Activated T-cell treated with anti-CD3 and anti-CD28 coated beads, Interleukin-2, amount 50 U/mL, for 24 hours (primary cell): Measurements from ENCODE around the gene PAX3.

Experiments
- DNase-seq: peaks from one replicate; pipeline ENCODE4 v3.0.0-alpha.2; 2020
- H3K27ac Mint-ChIP-seq: 2 replicates; pipeline ENCODE4 v1.8.0; 2020; ENCODE audit warnings: mild to moderate bottlenecking, mixed read lengths
- H3K27me3 Mint-ChIP-seq: 2 replicates; pipeline ENCODE4 v1.8.0; 2020; ENCODE audit warnings: mixed read lengths
- H3K36me3 Mint-ChIP-seq: 2 replicates; pipeline ENCODE4 v1.8.0; 2020; ENCODE audit warnings: low read depth, mixed read lengths
- H3K4me1 Mint-ChIP-seq: 2 replicates; pipeline ENCODE4 v1.8.0; 2020; ENCODE audit warnings: low read depth, mixed read lengths
- H3K4me3 Mint-ChIP-seq: 2 replicates; pipeline ENCODE4 v1.8.0; 2020; ENCODE audit warnings: mild to moderate bottlenecking, moderate library complexity, mixed read lengths
- H3K9me3 Mint-ChIP-seq: 2 replicates; pipeline ENCODE4 v1.8.0; 2020; ENCODE audit warnings: mixed read lengths

The PAX3 gene

GRCh38 chr2:222298311-222299150 lies at the start of gene PAX3:
PAX3 (minus strand) TSS chr2:222298998; CDS start chr2:222298615, 383 bp downstream.
- DNase-seq = no peak
- Mint-ChIP-seq H3K36me3 (no peaks in the 10 kb centered on the region), H3K4me1 (peaks cover 37% of the 10 kb centered on the region), H3K27me3 (peaks cover 99% of the 10 kb centered on the region), H3K9me3 (peaks cover 3% of the 10 kb centered on the region), H3K4me3 (no peak within 1 kb of the TSS), H3K27ac (no peak within 1 kb of the TSS)

GRCh38 chr2:222341331-222341730 lies 42.5 kb upstream of the PAX3 start:
- Mint-ChIP-seq H3K27me3 (no peaks in the 10 kb centered on the region), H3K4me3 (no peak overlapping the region), H3K9me3 (no peaks in the 10 kb centered on the region), H3K27ac (no peak overlapping the region), H3K36me3 (no peaks in the 10 kb centered on the region), H3K4me1 (no peaks in the 10 kb centered on the region)
- DNase-seq = no peak

GRCh38 chr2:222338374-222338773 lies 39.6 kb upstream of the PAX3 start:
- H3K9me3 Mint-ChIP-seq = peaks cover 9% of the 10 kb centered on the region
- no peaks in the 10 kb centered on the region for H3K36me3 Mint-ChIP-seq
- no peak for DNase-seq
- H3K4me3 Mint-ChIP-seq = no peak overlapping the region
- no peaks in the 10 kb centered on the region for H3K27me3 Mint-ChIP-seq
- no peak overlapping the region for H3K27ac Mint-ChIP-seq
- H3K4me1 Mint-ChIP-seq = no peaks in the 10 kb centered on the region

- no peaks in the 10 kb centered on the region for H3K4me1 Mint-ChIP-seq
- no peak overlapping the region for H3K4me3 Mint-ChIP-seq
- H3K36me3 Mint-ChIP-seq = no peaks in the 10 kb centered on the region
- no peak for DNase-seq
- no peak overlapping the region for H3K27ac Mint-ChIP-seq
- peaks cover 3% of the 10 kb centered on the region for H3K27me3 Mint-ChIP-seq
- peaks cover 11% of the 10 kb centered on the region for H3K9me3 Mint-ChIP-seq
These were observed 38.1 kb upstream of the PAX3 start for GRCh38 chr2:222336931-222337330.

- Mint-ChIP-seq H3K4me3 (no peak overlapping the region), H3K4me1 (no peaks in the 10 kb centered on the region), H3K27ac (no peak overlapping the region), H3K27me3 (peaks cover 3% of the 10 kb centered on the region), H3K9me3 (peaks cover 11% of the 10 kb centered on the region), H3K36me3 (no peaks in the 10 kb centered on the region)
- no peak for DNase-seq
These were observed 37.6 kb upstream of the PAX3 start for GRCh38 chr2:222336442-222336841.

GRCh38 chr2:222334914-222335313 lies 36.1 kb upstream of the PAX3 start:
- no peak overlapping the region for H3K4me3 Mint-ChIP-seq
- peaks cover 11% of the 10 kb centered on the region for H3K9me3 Mint-ChIP-seq

GRCh38 chr2:222333397-222333796 lies 34.6 kb upstream of the PAX3 start:
- peaks cover 11% of the 10 kb centered on the region for H3K9me3 Mint-ChIP-seq

More at GRCh38 chr2:222334914-222335313, 36.1 kb upstream of the PAX3 start:
- H3K36me3 Mint-ChIP-seq = no peaks in the 10 kb centered on the region
- H3K4me1 Mint-ChIP-seq = no peaks in the 10 kb centered on the region
- no peak for DNase-seq
- H3K27me3 Mint-ChIP-seq = peaks cover 12% of the 10 kb centered on the region
- no peak overlapping the region for H3K27ac Mint-ChIP-seq

GRCh38 chr2:222332116-222332515 lies 33.3 kb upstream of the PAX3 start:
- no peaks in the 10 kb centered on the region for H3K4me1 Mint-ChIP-seq
- peaks cover 11% of the 10 kb centered on the region for H3K9me3 Mint-ChIP-seq
- no peak for DNase-seq
- peaks cover 22% of the 10 kb centered on the region for H3K27me3 Mint-ChIP-seq
- no peak overlapping the region for H3K4me3 Mint-ChIP-seq
- H3K27ac Mint-ChIP-seq = no peak overlapping the region
- H3K36me3 Mint-ChIP-seq = no peaks in the 10 kb centered on the region

More at GRCh38 chr2:222333397-222333796, 34.6 kb upstream of the PAX3 start:
- Mint-ChIP-seq H3K4me3 (no peak overlapping the region), H3K4me1 (no peaks in the 10 kb centered on the region), H3K27me3 (peaks cover 20% of the 10 kb centered on the region), H3K36me3 (no peaks in the 10 kb centered on the region), H3K27ac (no peak overlapping the region)
- DNase-seq = no peak

GRCh38 chr2:222330910-222331309 lies 32.1 kb upstream of the PAX3 start:
- Mint-ChIP-seq H3K27ac (no peak overlapping the region), H3K27me3 (peaks cover 28% of the 10 kb centered on the region), H3K9me3 (peaks cover 11% of the 10 kb centered on the region), H3K4me3 (no peak overlapping the region), H3K36me3 (no peaks in the 10 kb centered on the region), H3K4me1 (no peaks in the 10 kb centered on the region)
- DNase-seq = no peak

GRCh38 chr2:222322236-222322635 lies 23.4 kb upstream of the PAX3 start:
- H3K9me3 Mint-ChIP-seq = no peaks in the 10 kb centered on the region
- no peak overlapping the region for H3K27ac Mint-ChIP-seq
- DNase-seq = no peak
- peaks cover 59% of the 10 kb centered on the region for H3K27me3 Mint-ChIP-seq
- H3K36me3 Mint-ChIP-seq = no peaks in the 10 kb centered on the region
- peaks cover 7% of the 10 kb centered on the region for H3K4me1 Mint-ChIP-seq
- no peak overlapping the region for H3K4me3 Mint-ChIP-seq

- peaks cover 9% of the 10 kb centered on the region for H3K4me1 Mint-ChIP-seq
- H3K27ac Mint-ChIP-seq = no peak overlapping the region
- peaks cover 64% of the 10 kb centered on the region for H3K27me3 Mint-ChIP-seq
These were observed 21.9 kb upstream of the PAX3 start for GRCh38 chr2:222320436-222321395.

GRCh38 chr2:222319586-222320435 lies 21.0 kb upstream of the PAX3 start:
- peak overlapping the region; percentile 59 for H3K4me3 Mint-ChIP-seq
- H3K27ac Mint-ChIP-seq = no peak overlapping the region
- peaks cover 68% of the 10 kb centered on the region for H3K27me3 Mint-ChIP-seq
- H3K9me3 Mint-ChIP-seq = no peaks in the 10 kb centered on the region
- peaks cover 9% of the 10 kb centered on the region for H3K4me1 Mint-ChIP-seq
- no peaks in the 10 kb centered on the region for H3K36me3 Mint-ChIP-seq
- DNase-seq = peak; percentile 62

More at GRCh38 chr2:222320436-222321395, 21.9 kb upstream of the PAX3 start:
- no peak for DNase-seq
- Mint-ChIP-seq H3K9me3 (no peaks in the 10 kb centered on the region), H3K36me3 (no peaks in the 10 kb centered on the region), H3K4me3 (peak overlapping the region; percentile 59)

GRCh38 chr2:222318712-222319585 lies 20.2 kb upstream of the PAX3 start:
- H3K9me3 Mint-ChIP-seq = no peaks in the 10 kb centered on the region
- H3K4me3 Mint-ChIP-seq = peak overlapping the region; percentile 75
- DNase-seq = peak; percentile 51
- peaks cover 71% of the 10 kb centered on the region for H3K27me3 Mint-ChIP-seq
- H3K36me3 Mint-ChIP-seq = no peaks in the 10 kb centered on the region
- H3K4me1 Mint-ChIP-seq = peaks cover 9% of the 10 kb centered on the region
- H3K27ac Mint-ChIP-seq = no peak overlapping the region
